Peyer's patch (tissue), 4 donors: ENCODE data around the gene GAS7.

Source experiments
- POLR2A ChIP-seq, 2 donors: fragments of 450-650 bp; IDR thresholded peaks; one replicate each; pipeline ENCODE4 v1.5.1; 2017; ENCODE audit warnings: antibody characterized with exemption in 2 of 2, mild to moderate bottlenecking in 2 of 2, moderate library complexity in 2 of 2
- TF ChIP-seq, protein P1 (sequence below), 6 experiments: fragments of 450-650 bp in 4 of 6; fragments of 200-600 bp in 2 of 6; sonication (generic) in 1 of 6; IDR thresholded peaks; one replicate each; pipeline ENCODE4 v1.5.1; 2017 to 2019; ENCODE audit warnings: antibody characterized with exemption in 6 of 6, mild to moderate bottlenecking in 3 of 6, moderate library complexity in 1 of 6

DNA sequence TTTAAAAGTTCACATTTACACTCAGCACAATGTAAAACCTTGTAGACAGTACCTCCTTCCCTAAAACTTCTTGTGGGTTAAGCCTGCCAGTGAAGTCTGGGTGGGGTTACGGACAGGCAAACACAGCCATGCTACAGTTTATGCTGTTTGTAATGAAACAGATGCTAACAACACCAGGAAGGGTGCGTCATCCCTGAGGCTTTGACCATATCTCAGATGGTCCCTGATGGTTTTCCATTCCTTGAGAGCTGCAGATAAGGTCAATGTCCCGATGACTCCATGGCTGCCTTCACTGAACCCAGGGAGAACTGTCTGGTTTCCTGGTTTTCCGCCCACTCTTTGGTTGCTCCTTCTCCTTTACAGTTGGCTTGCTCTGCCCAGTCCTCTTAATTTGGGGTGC is 29.1 kb downstream of the GAS7 start:
- TF ChIP-seq, protein P1, sequence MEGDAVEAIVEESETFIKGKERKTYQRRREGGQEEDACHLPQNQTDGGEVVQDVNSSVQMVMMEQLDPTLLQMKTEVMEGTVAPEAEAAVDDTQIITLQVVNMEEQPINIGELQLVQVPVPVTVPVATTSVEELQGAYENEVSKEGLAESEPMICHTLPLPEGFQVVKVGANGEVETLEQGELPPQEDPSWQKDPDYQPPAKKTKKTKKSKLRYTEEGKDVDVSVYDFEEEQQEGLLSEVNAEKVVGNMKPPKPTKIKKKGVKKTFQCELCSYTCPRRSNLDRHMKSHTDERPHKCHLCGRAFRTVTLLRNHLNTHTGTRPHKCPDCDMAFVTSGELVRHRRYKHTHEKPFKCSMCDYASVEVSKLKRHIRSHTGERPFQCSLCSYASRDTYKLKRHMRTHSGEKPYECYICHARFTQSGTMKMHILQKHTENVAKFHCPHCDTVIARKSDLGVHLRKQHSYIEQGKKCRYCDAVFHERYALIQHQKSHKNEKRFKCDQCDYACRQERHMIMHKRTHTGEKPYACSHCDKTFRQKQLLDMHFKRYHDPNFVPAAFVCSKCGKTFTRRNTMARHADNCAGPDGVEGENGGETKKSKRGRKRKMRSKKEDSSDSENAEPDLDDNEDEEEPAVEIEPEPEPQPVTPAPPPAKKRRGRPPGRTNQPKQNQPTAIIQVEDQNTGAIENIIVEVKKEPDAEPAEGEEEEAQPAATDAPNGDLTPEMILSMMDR (IDR thresholded peaks at IDR 0.05): no peak
- no peak for TF ChIP-seq POLR2A (IDR thresholded peaks at IDR 0.05)
